Calu3 (cell line): Measurements from ENCODE around the gene ADGRA3. TPM values are rescaled to one million over a fixed set of nuclear protein-coding genes. Genes with fewer than 3 reads are reported as not detected.

Experiments used
- BruUV-seq: library from RNA; stranded (reverse); fragments of 400-500 nt; replicated peaks from 2 replicates; lab custom pipeline; 2021; lab: Mats Ljungman, UMichigan
- CTCF ChIA-PET: fragments of 300-600 bp; sonication (Branson Sonifier 250); formaldehyde crosslinking; loops from one replicate; lab custom pipeline; 2022; ENCODE audit warnings: antibody characterized with exemption; lab: Charles Lee
- DNase-seq: peaks from one replicate; pipeline ENCODE4 v3.0.0; 2022
- H3K27ac Mint-ChIP-seq: one replicate; pipeline ENCODE4 v1.8.0; 2022; ENCODE audit warnings: mixed read lengths; ENCODE audit not compliant: unreplicated experiment
- H3K27me3 Mint-ChIP-seq: one replicate; pipeline ENCODE4 v1.8.0; 2022; ENCODE audit warnings: mixed read lengths; ENCODE audit not compliant: unreplicated experiment
- H3K36me3 Mint-ChIP-seq: one replicate; pipeline ENCODE4 v1.8.0; 2022; ENCODE audit warnings: mild to moderate bottlenecking, moderate library complexity, mixed read lengths; ENCODE audit not compliant: insufficient read depth, unreplicated experiment
- H3K4me1 Mint-ChIP-seq: one replicate; pipeline ENCODE4 v1.8.0; 2022; ENCODE audit warnings: mild to moderate bottlenecking, low read depth, mixed read lengths; ENCODE audit not compliant: unreplicated experiment
- H3K4me3 Mint-ChIP-seq: one replicate; pipeline ENCODE4 v1.8.0; 2022; ENCODE audit warnings: mild to moderate bottlenecking, low read depth, moderate library complexity, mixed read lengths; ENCODE audit not compliant: unreplicated experiment
- H3K9me3 Mint-ChIP-seq: one replicate; pipeline ENCODE4 v1.8.0; 2022; ENCODE audit warnings: low read depth, mixed read lengths; ENCODE audit not compliant: unreplicated experiment
- CTCF ChIP-seq: fragments of 200-600 bp; IDR thresholded peaks from one replicate; pipeline ENCODE4 v1.8.0; 2022; ENCODE audit warnings: antibody characterized with exemption; ENCODE audit not compliant: unreplicated experiment
- intact Hi-C: fragments of 100-400 bp; cut with micrococcal nuclease; formaldehyde crosslinking; loops from one replicate; pipeline ENCODE4 v1.10.0; 2022; ENCODE audit not compliant: unreplicated experiment
- total RNA-seq: library from RNA; stranded (reverse); gene quantifications from 2 replicates; pipeline ENCODE4 v1.2.3, GENCODE V29; 2022

Gene ADGRA3
- total RNA-seq, 1 experiment from 2014 or later, result 63.2 TPM

GRCh38 chr4:22408474-22408873 is 107.4 kb downstream of the ADGRA3 start:
- intact Hi-C loops, result no loop called here
- Mint-ChIP-seq H3K27ac (no peak overlapping the region), H3K4me3 (no peak overlapping the region), H3K4me1 (no peaks in the 10 kb centered on the region), H3K27me3 (no peaks in the 10 kb centered on the region), H3K36me3 (peaks cover 9% of the 10 kb centered on the region), H3K9me3 (no peaks in the 10 kb centered on the region)
- TF ChIP-seq CTCF, result no peak
- no TSS peak for BruUV-seq
- CTCF ChIA-PET, result no interaction called here
- DNase-seq, result no peak

DNA sequence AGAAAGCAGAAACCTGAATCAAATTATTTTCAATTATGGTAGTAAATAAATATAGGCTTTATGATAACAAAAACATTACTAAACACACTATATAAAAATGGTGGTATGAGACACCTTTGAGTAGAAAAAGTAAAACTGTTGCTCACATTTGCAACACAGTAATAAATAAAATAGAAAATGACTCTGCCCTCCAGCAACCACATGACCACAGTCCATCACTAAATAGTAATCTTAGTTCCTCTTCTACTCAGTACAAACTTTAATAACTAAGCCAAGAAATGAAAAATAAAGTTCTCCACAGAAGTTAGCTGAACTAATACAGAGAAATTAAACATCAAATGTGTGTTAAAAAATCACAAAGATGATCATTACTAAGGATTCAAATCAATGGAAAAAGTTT is 108.5 kb downstream of the ADGRA3 start:
- Mint-ChIP-seq H3K4me1 (no peaks in the 10 kb centered on the region), H3K27me3 (no peaks in the 10 kb centered on the region), H3K36me3 (peaks cover 16% of the 10 kb centered on the region), H3K27ac (no peak overlapping the region), H3K4me3 (no peak overlapping the region), H3K9me3 (no peaks in the 10 kb centered on the region)
- no TSS peak for BruUV-seq
- no peak for DNase-seq
- TF ChIP-seq CTCF, result no peak
- intact Hi-C loops, result no loop called here
- CTCF ChIA-PET, result no interaction called here

DNA sequence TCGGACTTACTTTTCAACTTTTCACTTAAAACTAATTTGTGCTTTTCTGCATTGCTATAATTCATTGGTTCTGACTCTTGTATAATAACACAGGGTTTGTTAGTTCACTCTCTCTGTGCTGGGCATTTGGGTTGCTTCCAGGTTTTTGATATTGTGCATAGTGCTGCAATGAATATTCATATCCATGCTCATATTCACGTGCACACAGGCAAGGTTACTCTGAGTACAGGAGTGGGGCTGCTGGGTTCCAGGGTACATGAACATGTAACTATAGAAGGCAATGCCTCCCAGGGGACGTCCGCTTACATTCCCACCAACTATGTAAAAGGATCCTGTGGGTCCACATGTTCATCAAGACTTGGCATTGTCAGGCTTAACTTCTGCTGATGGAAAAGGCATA is 117.2 kb downstream of the ADGRA3 start:
- no peak for DNase-seq
- BruUV-seq, result no TSS peak
- no peak for TF ChIP-seq CTCF
- H3K9me3 Mint-ChIP-seq, result peaks cover 2% of the 10 kb centered on the region
- H3K4me3 Mint-ChIP-seq, result no peak overlapping the region
- H3K27ac Mint-ChIP-seq, result no peak overlapping the region
- H3K27me3 Mint-ChIP-seq, result no peaks in the 10 kb centered on the region
- CTCF ChIA-PET, result no interaction called here
- H3K36me3 Mint-ChIP-seq, result peaks cover 22% of the 10 kb centered on the region
- intact Hi-C loops, result no loop called here
- no peaks in the 10 kb centered on the region for H3K4me1 Mint-ChIP-seq

DNA sequence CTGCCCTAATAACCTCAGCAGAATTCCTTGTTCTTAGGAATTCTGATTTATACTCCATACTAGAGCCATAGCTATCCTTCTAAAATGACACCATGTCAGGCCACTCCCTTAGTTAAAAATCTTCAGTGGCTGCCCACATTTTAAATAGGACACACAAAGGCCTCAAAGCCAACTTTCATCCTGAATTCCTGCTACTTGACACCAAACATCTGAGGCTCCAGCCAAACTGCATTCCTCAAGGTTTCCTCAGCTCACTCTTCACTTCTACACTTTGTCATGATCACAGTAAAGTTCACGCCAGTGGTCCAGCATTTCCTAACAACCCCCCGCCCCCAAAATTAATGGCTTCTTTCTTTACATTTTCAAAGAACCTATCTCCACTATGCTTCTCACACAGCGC is 124.3 kb downstream of the ADGRA3 start:
- no peaks in the 10 kb centered on the region for H3K4me1 Mint-ChIP-seq
- CTCF ChIA-PET, result no interaction called here
- no TSS peak for BruUV-seq
- no peak for DNase-seq
- no peak overlapping the region for H3K4me3 Mint-ChIP-seq
- intact Hi-C loops, result no loop called here
- no peaks in the 10 kb centered on the region for H3K27me3 Mint-ChIP-seq
- H3K27ac Mint-ChIP-seq, result no peak overlapping the region
- peaks cover 6% of the 10 kb centered on the region for H3K36me3 Mint-ChIP-seq
- no peak for TF ChIP-seq CTCF
- no peaks in the 10 kb centered on the region for H3K9me3 Mint-ChIP-seq
